ENCODE data around the gene AHNAK2.

DNA sequence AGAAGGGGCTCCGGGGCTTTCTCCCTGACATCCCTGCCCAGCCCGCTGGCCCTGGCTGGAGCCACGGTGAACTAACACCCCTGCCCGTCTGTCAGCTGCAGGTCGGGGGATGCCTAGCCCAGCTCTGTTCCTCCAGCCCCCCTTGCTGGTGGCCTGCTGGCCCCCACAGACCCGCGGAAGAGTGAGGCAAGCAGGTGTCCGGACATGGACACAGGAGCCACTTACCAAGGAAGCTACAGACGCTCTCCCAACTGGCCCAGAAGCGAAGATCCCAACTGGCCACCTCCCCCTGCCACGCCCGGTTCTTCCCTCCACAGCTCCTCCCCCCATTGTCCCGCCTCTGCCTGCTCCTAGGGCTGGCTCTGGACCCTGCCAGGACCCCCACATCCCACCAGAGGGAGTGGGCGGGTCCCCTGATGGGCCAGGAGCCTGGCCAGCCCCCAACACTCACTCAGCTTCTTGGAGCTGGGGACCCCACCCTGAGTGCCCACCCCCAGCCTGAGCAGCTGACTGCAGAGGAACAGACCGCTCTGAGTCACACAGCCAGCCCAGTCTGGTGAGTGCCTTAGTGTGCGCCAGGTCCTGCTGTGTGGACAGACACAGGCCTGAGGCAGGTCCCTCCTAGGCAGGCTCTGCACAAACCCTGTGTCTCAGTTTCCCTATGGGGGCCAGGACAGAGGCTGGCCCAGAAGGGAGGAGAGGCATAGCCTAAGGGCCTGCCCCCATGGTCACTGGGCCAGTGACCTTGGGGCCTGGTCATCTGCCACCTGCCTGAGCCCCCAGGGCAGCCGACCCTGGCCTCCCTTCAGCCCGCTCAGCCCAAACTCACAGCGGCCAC lies 7.7 kb downstream of the AHNAK2 start:
- TF ChIP-seq CTCF (IDR thresholded peaks at IDR 0.05) (no peak), POLR2A (IDR thresholded peaks at IDR 0.05) (no peak)

All from testis (tissue), 2 donors.